ENCODE data around the gene YBX2.

GRCh38 chr17:7251661-7252175 is 42.7 kb downstream of the YBX2 start, which contains the start of gene CTDNEP1:
- no peak for TF ChIP-seq CTCF (IDR thresholded peaks at IDR 0.05)
- TF ChIP-seq EP300 (IDR thresholded peaks at IDR 0.05) = peak in 1 of 4 donors; percentile 16
